GM12873 (cell line): Measurements from ENCODE around the gene ADH1B.

Source experiments
- CTCF ChIP-seq: IDR thresholded peaks from 2 replicates; pipeline ENCODE4 v1.5.1; 2012; ENCODE audit warnings: low read depth, mild to moderate bottlenecking, moderate library complexity, low read length, control low read depth; ENCODE audit not compliant: insufficient read depth; ENCODE audit errors: missing control alignments

ADH1B gene

GRCh38 chr4:99321241-99322191 is at the start of gene ADH1B:
Gene ADH1B, minus strand, starts transcription at chr4:99321401. Its CDS starts 70 bp downstream, at chr4:99321331.
- no peak for TF ChIP-seq CTCF

GRCh38 chr4:99366491-99366890 is 45.3 kb upstream of the ADH1B start:
- TF ChIP-seq CTCF = no peak

- no peak for TF ChIP-seq CTCF
These were observed 41.6 kb upstream of the ADH1B start for GRCh38 chr4:99362768-99363167.

- TF ChIP-seq CTCF = no peak
These were observed 40.7 kb upstream of the ADH1B start for GRCh38 chr4:99361899-99362275.

GRCh38 chr4:99361268-99361898 is 40.2 kb upstream of the ADH1B start:
- no peak for TF ChIP-seq CTCF

- TF ChIP-seq CTCF = no peak
These were observed 38.4 kb upstream of the ADH1B start for GRCh38 chr4:99359480-99360204.

GRCh38 chr4:99357948-99358347 is 36.7 kb upstream of the ADH1B start:
- TF ChIP-seq CTCF = no peak
